ENCODE measurements around the gene SWI5. TPM values are rescaled to one million over a fixed set of nuclear protein-coding genes. Genes with fewer than 3 reads are reported as not detected.

SWI5 gene
- total RNA-seq, 1 experiment from 2014 or later = 18.0 TPM

- DNase-seq = no peak
- Mint-ChIP-seq H3K36me3 (ENCODE audit: insufficient read depth, unreplicated experiment) (peaks cover 43% of the 10 kb centered on the region), H3K4me3 (ENCODE audit: unreplicated experiment) (no peak overlapping the region), H3K4me1 (ENCODE audit: low read depth, unreplicated experiment) (peaks cover 8% of the 10 kb centered on the region), H3K27me3 (ENCODE audit: insufficient read depth, unreplicated experiment) (no peaks in the 10 kb centered on the region), H3K9me3 (ENCODE audit: unreplicated experiment) (no peaks in the 10 kb centered on the region), H3K27ac (ENCODE audit: unreplicated experiment) (peak overlapping the region; percentile 69)
- H3K4me1 ChIP-seq = peaks cover 7% of the 10 kb centered on the region; the same call in 1 of the 2 replicates
- intact Hi-C loops (cut with micrococcal nuclease; ENCODE audit: unreplicated experiment) = no loop called here
- no TSS peak for BruUV-seq (replicated peaks)
- POLR2A ChIA-PET = no interaction called here
- H3K9me3 ChIP-seq = no peaks in the 10 kb centered on the region
- CTCF ChIA-PET = interaction anchor here (1.1 to 1.9 kb wide), 2 partner anchors 13 to 94 kb away, joined by 4 to 6 read pairs; partner anchors contain the start of gene BBLN
- no peak overlapping the region for H3K4me3 ChIP-seq (ENCODE audit: low read depth, low read length)
- H3K27me3 ChIP-seq (replicated peaks; ENCODE audit: control insufficient read depth, insufficient read depth, low read length) = no peaks in the 10 kb centered on the region
- TF ChIP-seq CTCF (IDR thresholded peaks at IDR 0.05; ENCODE audit: insufficient read depth in 1 of 2, low read depth in 1 of 2, low read length in 1 of 2, severe bottlenecking in 1 of 2, unreplicated experiment in 1 of 2) = no peak
- H3K36me3 ChIP-seq (ENCODE audit: control insufficient read depth, insufficient read depth, low read length) = no peaks in the 10 kb centered on the region
Measured at GRCh38 chr9:128253991-128254346, 22.1 kb upstream of the SWI5 start.

- H3K27me3 ChIP-seq (replicated peaks; ENCODE audit: control insufficient read depth, insufficient read depth, low read length) = no peaks in the 10 kb centered on the region
- peaks cover 7% of the 10 kb centered on the region; the same call in 1 of the 2 replicates for H3K4me1 ChIP-seq
- ChIA-PET CTCF (interaction anchor here (0.5 to 1.9 kb wide), 4 partner anchors 13 to 618 kb away, joined by 3 to 6 read pairs (median 4); partner anchors contain the start of gene BBLN), POLR2A (no interaction called here)
- Mint-ChIP-seq H3K4me1 (ENCODE audit: low read depth, unreplicated experiment) (peaks cover 8% of the 10 kb centered on the region), H3K9me3 (ENCODE audit: unreplicated experiment) (no peaks in the 10 kb centered on the region), H3K36me3 (ENCODE audit: insufficient read depth, unreplicated experiment) (peaks cover 40% of the 10 kb centered on the region), H3K27me3 (ENCODE audit: insufficient read depth, unreplicated experiment) (no peaks in the 10 kb centered on the region), H3K27ac (ENCODE audit: unreplicated experiment) (peak overlapping the region; percentile 69), H3K4me3 (ENCODE audit: unreplicated experiment) (no peak overlapping the region)
- 0 out of 2 replicates have a peak, but pooled peaks cover 1% of the 10 kb centered on the region for H3K36me3 ChIP-seq (ENCODE audit: control insufficient read depth, insufficient read depth, low read length)
- no TSS peak for BruUV-seq (replicated peaks)
- DNase-seq = no peak
- H3K9me3 ChIP-seq = no peaks in the 10 kb centered on the region
- no peak for TF ChIP-seq CTCF (IDR thresholded peaks at IDR 0.05; ENCODE audit: insufficient read depth in 1 of 2, low read depth in 1 of 2, low read length in 1 of 2, severe bottlenecking in 1 of 2, unreplicated experiment in 1 of 2)
- no peak overlapping the region for H3K4me3 ChIP-seq (ENCODE audit: low read depth, low read length)
- intact Hi-C loops (cut with micrococcal nuclease; ENCODE audit: unreplicated experiment) = no loop called here
Measured at GRCh38 chr9:128254362-128254761, 21.7 kb upstream of the SWI5 start.

GRCh38 chr9:128254855-128255759, 21.0 kb upstream of the SWI5 start:
- Mint-ChIP-seq H3K9me3 (ENCODE audit: unreplicated experiment) (no peaks in the 10 kb centered on the region), H3K27ac (ENCODE audit: unreplicated experiment) (peak overlapping the region; percentile 69), H3K4me3 (ENCODE audit: unreplicated experiment) (no peak overlapping the region), H3K36me3 (ENCODE audit: insufficient read depth, unreplicated experiment) (peaks cover 38% of the 10 kb centered on the region), H3K4me1 (ENCODE audit: low read depth, unreplicated experiment) (peaks cover 8% of the 10 kb centered on the region), H3K27me3 (ENCODE audit: insufficient read depth, unreplicated experiment) (no peaks in the 10 kb centered on the region)
- peak; percentile 84 to 90 for TF ChIP-seq CTCF (IDR thresholded peaks at IDR 0.05; ENCODE audit: insufficient read depth in 1 of 2, low read depth in 1 of 2, low read length in 1 of 2, severe bottlenecking in 1 of 2, unreplicated experiment in 1 of 2)
- H3K36me3 ChIP-seq (ENCODE audit: control insufficient read depth, insufficient read depth, low read length) = peaks cover 3% of the 10 kb centered on the region; the same call in 1 of the 2 replicates
- ChIA-PET CTCF (interaction anchor here (0.5 to 1.9 kb wide), 9 partner anchors 9 to 617 kb away, joined by 3 to 6 read pairs (median 4); partner anchors contain the start of genes BBLN, GOLGA2 and SWI5), POLR2A (no interaction called here)
- intact Hi-C loops (cut with micrococcal nuclease; ENCODE audit: unreplicated experiment) = loop anchor here (1.0 kb wide), 1 partner anchor 37 kb away; no protein-coding TSS in a partner anchor
- H3K27me3 ChIP-seq (replicated peaks; ENCODE audit: control insufficient read depth, insufficient read depth, low read length) = no peaks in the 10 kb centered on the region
- no peak overlapping the region for H3K4me3 ChIP-seq (ENCODE audit: low read depth, low read length)
- peaks cover 7% of the 10 kb centered on the region; the same call in 1 of the 2 replicates for H3K4me1 ChIP-seq
- BruUV-seq (replicated peaks) = no TSS peak
- H3K9me3 ChIP-seq = no peaks in the 10 kb centered on the region
- peak; percentile 70 to 79 for DNase-seq
